LoVo (cell line): ENCODE measurements around the gene RNLS.

Experiments
- DNase-seq: peaks from one replicate; pipeline ENCODE4 v3.0.0-alpha.2; 2016; ENCODE audit warnings: low spot score

RNLS gene

GRCh38 chr10:88477343-88478085 is 105.6 kb downstream of the RNLS start:
- no peak for DNase-seq

- no peak for DNase-seq
These were observed 108.0 kb downstream of the RNLS start for GRCh38 chr10:88474884-88475844.

GRCh38 chr10:88473989-88474883 is 108.9 kb downstream of the RNLS start:
- DNase-seq, result peak; percentile 64

GRCh38 chr10:88472540-88472939 is 110.6 kb downstream of the RNLS start:
- DNase-seq, result peak; percentile 9

- no peak for DNase-seq
These were observed 111.2 kb downstream of the RNLS start for GRCh38 chr10:88471899-88472298.

GRCh38 chr10:88467835-88468485 is 115.2 kb downstream of the RNLS start:
- no peak for DNase-seq

GRCh38 chr10:88466786-88467185 is 116.3 kb downstream of the RNLS start:
- no peak for DNase-seq

GRCh38 chr10:88465765-88466164 is 117.4 kb downstream of the RNLS start:
- DNase-seq, result no peak

GRCh38 chr10:88463811-88464210 is 119.3 kb downstream of the RNLS start:
- DNase-seq, result no peak

- DNase-seq, result no peak
These were observed 121.7 kb downstream of the RNLS start for GRCh38 chr10:88461426-88461825.

GRCh38 chr10:88459530-88459929 is 123.6 kb downstream of the RNLS start:
- DNase-seq, result no peak

- DNase-seq, result no peak
These were observed 124.9 kb downstream of the RNLS start for GRCh38 chr10:88458209-88458608.

GRCh38 chr10:88457660-88458059 is 125.5 kb downstream of the RNLS start:
- DNase-seq, result no peak

- no peak for DNase-seq
These were observed 126.4 kb downstream of the RNLS start for GRCh38 chr10:88456730-88457129.

- no peak for DNase-seq
These were observed 127.3 kb downstream of the RNLS start for GRCh38 chr10:88455831-88456230.

GRCh38 chr10:88450201-88450600 is 132.9 kb downstream of the RNLS start:
- DNase-seq, result no peak

- no peak for DNase-seq
These were observed 140.4 kb downstream of the RNLS start for GRCh38 chr10:88442716-88443115.

- DNase-seq, result no peak
These were observed 142.6 kb downstream of the RNLS start for GRCh38 chr10:88440541-88440940.

GRCh38 chr10:88439932-88440331 is 143.2 kb downstream of the RNLS start:
- DNase-seq, result no peak

- DNase-seq, result peak; percentile 60
These were observed 145.7 kb downstream of the RNLS start for GRCh38 chr10:88437411-88437810.

GRCh38 chr10:88433565-88434186 is 149.4 kb downstream of the RNLS start:
- no peak for DNase-seq
